ENCODE results near the gene RXRB.
A peak's percentile ranks its signal among the peaks of the same experiment; 100 is the strongest.

The RXRB gene

DNA sequence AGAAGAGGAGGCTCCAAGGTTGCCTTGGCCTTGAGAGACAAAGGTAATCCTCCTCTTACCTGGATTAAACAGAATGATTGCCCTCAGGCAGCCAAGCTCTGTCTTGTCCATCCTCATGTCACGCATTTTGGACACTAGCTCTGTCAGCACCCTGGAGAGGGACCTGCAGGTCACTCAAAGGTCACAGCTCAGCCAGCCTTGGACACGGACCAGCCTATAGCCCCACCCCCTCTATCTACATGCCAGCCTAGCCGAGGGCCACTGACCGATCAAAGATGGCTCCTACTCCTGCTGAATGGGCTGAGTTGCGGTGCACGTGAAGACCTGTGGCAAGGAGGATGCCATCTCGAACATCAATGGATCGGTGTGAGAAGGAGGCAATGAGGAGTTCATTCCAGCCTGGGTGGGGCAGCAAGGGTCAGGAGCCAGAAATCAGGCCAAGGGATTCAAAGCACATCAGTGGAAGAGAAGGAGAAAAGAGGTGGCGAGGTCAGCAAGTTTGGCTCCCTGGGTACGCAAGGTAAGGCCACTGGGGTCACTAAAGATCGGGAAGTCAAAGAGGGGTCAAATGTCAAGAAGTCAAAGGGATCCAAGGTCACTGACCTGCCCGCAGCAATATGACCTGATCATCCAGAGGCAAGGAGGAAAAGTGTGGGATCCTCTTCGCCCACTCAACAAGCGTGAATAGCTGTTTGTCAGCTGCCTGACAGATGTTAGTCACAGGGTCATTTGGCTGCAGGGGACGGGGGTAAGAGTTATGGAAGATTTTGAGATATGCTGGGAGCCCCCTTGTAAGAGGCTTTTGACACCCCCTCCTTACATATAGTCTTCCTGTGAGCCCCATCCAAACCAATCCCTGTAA is 4.9 kb downstream of the RXRB start:
- no peak for DNase-seq

DNA sequence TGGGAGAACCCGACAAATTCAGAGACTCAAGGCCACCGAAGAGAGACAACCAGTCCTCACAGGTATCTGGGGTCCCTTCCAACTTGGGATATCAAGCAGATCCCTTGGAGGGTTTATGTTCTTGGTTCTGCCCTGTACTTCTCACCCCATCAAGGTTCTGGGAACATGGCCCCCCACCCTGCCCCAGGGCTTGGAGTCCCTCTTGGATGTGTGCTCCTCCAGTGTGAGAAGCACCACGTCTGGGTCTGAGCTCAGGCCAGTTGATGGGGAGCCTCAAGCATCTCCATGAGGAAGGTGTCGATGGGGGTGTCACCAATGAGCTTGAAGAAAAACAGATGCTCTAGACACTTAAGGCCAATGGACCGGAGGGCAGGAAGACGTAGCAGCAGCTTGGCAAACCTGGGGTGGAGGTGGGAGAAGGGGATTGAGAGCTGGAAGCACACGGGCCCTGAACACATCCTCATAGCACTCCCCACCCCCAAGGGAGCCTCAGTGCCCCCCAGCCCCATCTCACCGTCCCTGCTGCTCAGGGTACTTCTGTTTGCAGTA is 6.0 kb downstream of the RXRB start:
- DNase-seq: no peak

DNA sequence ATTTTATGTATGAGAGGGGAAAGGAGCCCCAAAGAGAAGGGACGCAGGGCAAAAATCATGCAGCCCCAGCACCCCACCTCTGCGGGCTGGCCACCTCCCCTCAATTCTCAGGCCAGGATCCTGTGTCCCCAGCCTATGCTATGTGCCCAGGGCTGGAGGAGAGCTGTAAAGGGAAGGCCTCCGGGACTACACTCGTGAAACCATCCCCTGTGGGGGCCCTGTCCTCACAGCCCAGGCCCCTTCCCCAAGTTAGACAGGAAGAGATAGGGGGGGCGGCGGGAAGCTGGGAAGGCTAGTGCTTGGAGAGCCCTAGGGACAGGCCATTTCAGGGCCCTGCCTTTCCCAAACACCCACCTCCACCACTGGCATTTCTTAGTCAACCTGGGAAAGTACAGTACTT is 6.8 kb downstream of the RXRB start:
- no peak for DNase-seq

DNA sequence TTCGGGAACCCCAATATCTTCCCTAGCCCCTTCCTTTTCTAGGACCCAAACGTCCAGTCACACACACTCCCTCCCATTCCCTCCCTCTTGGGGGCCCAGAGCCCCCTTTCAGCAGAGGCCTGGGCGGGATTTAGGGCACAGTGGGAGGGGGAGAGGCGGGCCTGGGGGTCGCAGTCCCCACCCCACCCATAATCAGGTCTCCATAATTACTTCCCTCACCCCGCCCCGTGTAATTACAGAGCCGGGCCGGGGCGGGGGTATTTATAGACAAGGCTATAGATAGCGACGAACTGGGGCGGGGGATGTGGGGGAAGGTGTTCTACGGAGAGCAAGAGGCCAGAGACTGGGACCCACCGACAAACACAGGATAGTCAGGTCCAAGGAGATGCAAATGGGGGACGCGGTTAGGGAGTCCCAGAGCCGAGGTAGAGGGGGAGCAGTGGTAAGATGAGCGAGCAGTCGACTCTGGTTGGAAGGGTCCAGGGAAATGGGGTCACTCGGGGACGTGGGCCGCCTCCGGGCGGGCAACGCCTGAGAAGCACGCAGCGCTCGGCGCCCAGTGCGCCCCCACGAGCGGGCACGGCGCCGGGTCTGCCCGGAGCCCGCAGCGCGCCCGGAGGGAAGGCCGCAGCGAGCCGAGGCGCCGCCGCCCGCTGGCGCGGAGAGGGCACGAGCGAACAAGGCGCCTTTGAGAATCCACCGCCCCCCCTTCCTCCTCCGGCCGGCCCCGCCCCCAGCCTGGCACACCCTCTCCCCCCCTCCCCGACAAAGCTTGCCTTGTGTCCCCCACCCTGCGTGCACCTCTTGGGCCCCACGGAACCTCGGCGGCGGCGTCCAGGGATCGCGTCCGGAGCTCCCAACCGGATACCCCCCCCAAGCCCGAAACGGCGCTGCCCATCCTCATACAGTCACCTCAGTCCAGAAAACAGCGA is 7.5 kb downstream of the RXRB start:
- no peak for DNase-seq

DNA sequence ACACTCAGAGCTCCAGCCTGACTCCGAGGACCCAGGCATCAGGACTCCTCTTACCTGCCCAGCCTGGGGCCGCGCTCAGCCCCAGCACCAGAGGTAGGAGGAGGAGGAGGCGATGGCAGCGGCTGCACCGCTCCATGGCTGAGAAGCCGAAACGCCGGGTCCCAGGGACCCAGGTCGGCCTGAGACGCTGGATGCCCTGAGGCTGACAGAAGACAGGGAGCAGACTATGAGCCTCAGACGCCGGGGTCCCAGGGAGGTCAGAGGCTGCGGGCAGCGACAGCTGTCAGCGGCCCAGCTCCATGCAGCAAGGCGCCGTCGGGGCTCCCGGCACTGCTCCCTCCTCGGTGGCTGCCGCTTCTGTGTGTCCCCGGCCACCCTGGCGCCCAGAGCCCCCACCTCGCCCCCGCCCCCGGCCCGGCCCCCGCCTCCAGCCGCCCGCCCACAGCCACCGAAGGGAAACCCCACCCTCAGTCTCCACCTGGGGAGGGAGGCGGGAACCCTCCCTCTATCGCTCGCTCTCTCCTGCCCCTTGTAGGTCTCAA is 8.3 kb downstream of the RXRB start, which contains the start of gene COL11A2:
TSS of gene COL11A2 (minus strand) at position 363 of the 542 bp plus-strand sequence. CDS start at position 136, 227 bp downstream.
- DNase-seq: no peak

DNA sequence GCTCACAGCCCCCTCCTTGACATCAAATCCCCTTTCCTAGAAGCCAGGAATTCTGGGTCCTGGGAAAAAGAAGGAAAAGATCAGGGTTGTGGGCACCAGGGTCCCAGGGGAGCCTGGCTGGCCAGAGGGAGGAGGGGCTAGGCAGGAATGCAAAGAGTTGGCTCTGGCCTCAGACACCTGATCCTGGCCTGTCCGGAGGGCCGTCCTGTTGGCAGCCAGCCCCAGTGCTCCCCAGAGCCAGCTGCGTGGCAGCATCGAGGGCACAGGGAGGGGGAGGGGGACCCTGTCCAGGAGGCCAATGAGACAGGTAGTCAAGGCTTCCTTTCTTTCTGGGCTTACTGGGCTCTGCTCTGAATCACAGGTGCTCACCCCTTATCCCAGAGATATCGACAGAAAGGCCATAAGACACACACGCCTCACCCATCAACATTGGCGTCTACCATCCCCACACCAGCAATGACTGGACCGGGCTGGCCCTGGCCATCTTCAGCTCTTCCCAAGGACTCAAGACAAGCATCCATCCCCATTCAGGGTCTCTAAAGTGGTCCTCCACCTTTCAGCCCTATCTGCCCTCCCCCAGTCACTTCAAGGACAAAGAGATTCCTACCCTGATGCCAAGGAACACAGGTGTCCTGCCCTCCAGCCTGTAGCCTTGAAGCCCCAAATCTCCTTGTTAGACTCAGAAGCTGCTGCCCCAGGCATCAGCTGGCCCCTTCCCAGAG is 8.9 kb downstream of the RXRB start:
- DNase-seq: peak; percentile 65

DNA sequence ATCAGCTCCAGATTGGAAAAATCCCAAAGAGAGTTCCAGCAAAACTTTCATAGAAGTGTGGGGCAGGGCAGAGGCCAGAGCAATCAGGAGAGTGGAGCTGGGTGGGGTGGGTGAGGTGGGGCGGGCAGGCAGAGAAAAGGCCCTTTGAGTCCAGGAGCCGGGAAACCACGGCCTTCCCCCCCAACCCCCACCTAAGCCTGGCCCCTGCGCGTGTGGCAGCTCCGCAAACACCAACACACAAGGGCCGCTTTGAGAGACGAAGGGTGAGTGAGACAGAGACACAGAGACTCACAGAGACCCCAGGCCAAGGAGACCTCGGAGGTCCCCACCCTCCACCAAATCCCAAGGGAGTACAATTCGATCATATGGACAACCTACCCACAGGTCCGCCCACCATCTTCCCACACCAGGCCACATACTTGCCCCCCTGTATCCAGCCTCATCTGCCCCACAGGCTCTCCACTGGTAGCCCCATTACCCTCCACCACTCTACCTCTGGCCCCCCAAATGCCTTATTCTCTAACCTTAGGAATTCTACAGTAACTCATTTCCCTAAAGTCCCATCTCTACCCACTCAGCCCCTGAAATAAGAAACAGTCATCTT is 9.9 kb downstream of the RXRB start:
- DNase-seq: no peak

DNA sequence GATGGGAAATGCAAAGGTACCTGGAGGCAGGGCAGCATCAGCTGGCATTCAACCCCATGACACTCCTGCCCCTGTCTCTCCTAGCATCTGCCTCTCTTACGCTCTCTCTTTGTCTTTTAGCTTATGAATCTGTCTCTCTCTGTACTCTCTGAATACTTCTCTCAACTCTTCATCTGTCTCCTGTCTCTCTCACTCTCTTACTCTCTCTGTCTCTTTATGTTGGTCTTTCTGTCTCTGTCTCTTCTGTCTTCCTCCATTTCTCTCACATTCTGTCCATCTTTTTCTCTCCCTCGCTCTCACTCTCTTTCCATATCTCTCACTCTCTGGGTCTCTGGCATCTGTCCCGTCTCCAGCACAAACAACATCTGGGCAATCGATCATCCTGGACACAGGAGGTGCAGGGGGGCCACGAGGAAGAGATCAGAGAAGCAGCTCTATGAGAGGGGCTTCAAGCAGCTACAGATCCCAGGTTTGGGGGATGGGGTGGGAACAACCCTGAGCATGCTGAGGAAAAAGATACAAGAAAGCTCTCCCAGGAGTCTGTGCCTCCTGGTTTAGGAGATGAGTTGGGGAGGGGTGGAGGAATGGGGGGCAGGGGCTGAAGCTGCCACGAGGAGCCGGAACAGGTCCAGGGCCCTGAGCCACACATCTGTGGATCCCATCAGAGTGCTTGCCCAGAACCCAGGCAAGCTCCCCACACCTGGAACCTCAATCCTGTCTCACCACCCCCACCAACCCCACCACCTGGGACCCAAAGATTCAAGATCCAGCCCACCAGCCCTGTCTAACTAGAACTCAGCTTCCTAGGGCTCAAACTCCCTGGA is 10.6 kb downstream of the RXRB start:
- no peak for DNase-seq

DNA sequence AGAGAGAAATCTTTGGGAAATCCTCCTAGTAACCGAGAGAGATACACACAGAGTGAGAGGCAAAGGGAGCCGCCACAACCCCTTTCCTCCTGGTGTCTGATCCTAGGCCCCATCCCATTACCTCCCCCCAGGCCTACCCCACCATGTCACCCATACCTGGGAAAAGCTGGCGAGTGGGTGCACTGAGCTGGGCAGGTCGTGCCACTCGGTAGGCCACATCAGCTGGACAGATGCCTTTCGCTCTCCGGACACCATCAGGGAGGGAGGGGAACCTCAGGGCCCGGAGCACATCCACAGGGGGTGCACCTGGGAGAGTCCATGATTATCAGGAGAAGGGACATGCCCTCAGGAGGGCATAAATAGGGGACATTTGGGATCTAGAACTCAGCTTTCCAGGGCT is 11.3 kb downstream of the RXRB start:
- DNase-seq: no peak

DNA sequence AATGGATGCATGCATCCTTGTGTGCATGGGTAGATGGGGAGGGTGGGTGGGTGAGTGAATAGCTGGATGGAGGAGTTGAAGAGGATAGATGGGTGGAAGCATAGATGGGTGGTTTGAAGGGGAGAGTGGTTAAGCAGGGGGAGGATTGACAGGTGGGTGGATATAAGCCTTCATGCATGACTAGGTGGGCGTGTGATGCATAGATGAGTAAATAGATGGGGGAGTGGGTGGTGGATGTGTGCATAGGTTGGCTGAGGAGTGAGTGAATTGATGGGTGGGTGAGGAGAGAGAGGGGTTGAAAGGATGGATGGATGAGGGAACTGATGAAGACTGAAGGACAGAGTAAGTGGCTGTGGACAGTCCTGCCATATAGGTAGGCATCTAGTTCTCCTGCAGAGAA is 12.7 kb downstream of the RXRB start:
- no peak for DNase-seq

DNA sequence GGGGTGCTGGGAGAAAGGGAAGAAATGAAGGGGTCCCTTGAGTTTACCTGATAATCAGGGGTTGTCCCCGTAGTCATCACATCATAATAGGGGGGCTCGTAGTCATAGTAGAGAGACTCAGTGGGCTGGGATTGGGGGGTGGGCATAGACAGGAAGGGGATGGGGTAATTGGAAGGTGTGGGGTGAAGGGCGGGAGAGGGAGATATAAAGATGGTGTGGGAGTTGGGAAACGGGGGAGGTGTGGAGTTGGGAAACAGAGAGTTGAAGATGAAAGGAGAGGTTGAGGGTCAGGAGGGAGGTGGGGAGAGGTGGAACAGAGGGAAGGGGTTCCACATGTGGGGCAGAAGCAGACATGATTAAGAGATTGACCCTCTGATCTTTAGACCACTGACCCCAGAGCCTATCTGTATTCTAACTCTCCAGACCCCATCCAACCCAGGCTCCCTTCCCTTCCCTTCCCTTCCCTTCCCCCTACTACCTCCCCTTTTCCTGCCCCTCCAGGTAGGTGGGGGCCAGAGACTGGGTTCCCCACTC is 14.7 kb downstream of the RXRB start:
- DNase-seq: no peak

DNA sequence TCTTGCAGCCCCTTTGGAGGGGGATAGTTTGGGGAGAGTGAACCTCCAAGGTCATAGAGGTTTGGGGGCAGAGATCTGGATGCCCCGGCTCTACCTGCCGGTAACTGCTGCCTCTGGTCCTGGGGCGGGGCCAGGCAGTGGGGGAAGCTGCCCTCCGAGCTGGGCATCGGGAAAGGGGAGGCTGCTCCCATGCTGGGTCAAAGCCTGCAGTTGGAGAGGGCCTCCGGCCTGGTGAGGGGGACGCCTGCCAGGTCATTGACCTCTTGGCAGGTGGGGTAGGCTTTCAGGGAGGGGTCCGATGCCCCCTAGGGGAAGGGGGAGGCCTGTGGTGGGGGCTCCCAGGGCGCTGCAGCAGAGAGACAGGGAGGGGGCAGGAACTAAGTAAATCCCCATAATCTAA is 15.3 kb downstream of the RXRB start:
- DNase-seq: no peak

DNA sequence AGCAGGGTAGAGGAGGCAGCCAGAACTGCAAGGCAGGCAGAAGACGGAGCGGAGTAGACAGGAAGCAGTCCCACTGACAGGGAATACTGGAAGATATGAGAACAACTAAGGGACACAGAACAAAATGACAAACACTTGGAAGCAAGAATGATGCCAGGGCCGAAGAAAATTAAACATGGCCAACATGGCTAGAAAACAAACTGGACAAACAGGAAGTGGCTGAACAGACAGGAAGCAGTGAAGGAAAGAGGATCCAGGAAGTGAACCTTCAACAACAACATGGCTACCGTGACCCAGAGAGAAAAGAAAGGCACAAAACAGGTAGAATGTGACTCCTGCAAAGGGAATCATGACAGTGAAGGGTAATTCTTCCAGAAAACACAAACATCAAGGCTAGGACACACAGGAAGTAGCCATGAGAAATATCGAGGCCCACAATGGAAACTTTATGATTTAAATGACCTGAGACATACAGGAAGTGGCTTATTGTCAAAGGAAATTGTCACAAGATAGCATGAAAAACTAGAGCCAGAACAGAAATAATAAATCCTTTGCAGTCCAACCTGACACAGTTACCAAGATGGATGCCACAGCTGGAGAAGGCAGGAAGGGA is 17.3 kb downstream of the RXRB start:
- no peak for DNase-seq

DNA sequence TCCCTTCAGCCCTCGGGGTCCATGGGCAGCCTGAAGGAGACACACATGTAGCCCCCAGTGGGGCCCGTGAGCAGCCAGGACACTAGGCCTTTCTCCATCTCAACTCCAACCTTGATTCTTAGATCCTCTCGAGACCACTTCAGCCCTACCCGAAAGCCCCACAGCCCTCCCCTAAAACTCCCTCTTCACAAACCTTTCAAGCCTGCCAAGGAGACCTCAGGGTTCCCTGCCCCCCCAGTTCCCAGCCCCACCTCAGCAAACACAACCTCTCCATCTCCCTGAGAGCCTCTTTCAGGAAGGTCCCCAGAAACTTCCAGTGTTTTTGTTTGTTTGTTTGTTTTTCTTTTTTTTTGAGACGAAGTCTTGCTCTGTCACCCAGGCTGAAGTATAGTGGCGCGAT is 19.3 kb downstream of the RXRB start:
- no peak for DNase-seq

DNA sequence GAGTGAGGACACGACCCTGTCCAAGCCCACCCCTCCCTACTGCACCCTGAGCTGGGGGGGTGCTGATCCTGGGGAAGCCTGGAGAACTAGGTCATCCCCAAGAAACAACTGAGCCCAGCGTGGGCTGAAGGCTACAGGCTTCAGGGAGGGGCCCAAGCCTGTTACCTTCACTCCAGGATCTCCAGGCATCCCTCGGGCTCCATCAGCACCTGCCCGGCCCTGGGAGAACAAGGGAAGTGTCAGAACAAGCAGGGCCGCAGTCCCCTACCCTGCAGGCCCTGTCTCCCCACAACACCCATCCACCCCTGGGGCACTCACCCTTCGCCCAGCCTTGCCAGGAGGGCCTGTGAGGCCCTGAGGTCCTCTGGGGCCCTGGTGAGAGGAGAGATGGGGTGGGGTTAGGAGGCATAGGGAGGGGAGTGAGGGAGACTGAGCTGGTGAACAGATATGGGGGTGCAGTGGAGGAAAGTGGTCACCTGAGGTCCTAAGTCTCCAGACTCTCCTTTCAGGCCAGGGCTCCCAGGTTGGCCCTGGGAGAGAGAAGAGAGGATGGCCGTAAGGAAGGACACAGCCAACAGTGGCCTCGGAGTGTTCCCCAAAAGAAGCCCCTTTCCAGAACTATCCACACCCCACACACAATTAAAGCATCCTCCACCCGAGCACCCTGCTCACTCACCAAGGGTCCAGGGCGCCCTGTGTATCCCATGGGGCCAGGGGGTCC is 21.6 kb downstream of the RXRB start:
- DNase-seq: no peak

DNA sequence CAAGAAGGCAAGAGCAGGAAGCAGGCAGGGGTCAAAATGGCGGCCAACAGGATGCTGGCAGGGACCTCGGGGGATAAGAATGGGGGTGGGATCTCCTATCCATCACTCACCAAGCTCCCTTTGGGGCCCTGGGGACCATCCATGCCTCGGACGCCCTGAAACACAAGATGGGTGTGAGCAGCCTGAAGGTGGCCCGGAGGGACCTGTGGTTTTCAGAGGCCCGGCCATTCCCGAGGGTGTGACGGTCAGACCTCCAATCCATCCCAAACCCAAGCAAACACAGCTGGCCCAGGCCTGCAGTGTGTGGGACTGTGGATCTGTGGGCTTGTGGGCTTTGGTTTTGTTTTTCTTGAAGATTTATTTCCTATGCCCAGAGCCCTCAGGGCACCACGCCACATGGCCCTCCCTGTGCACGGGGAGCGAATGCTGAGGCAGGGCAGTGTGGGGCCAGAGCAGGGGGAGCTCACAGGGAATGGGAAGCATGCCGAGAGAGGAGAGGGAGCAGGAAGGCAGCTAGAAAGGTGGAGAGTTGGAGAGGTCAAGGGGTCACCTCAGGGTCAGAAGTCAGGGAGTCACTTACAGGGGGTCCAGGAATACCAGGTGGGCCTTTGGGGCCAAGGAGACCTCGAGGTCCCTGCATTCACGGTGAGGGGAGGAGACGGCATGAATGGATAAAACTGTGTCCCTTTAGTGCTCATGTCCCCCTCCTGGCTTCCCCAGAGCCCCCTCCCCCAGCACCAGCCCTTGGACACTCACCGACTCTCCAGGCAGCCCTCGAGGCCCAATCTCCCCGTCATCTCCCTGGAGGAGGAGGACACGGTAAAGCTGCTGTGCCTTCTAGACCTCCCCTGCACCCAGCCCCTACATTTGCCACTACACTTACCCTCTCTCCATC is 22.7 kb downstream of the RXRB start:
- no peak for DNase-seq

DNA sequence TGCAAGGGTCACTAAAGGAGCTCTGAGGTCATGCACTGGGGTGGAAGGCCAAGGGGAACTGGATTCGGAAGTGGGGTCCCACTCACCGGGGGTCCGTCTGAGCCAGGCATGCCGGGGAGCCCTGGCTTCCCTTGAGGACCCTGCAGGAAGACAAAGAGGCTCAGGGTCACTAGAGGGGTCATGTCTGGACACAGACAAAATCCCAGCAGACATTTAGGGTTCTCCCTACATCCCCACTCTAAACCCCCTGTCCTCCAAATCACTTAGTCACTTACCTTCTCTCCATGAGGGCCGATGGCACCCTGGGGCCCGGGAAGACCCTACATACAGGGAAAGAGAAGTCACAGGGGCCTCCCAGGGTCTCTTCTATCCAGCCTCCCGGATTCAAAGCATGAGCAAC is 23.6 kb downstream of the RXRB start:
- DNase-seq: no peak

DNA sequence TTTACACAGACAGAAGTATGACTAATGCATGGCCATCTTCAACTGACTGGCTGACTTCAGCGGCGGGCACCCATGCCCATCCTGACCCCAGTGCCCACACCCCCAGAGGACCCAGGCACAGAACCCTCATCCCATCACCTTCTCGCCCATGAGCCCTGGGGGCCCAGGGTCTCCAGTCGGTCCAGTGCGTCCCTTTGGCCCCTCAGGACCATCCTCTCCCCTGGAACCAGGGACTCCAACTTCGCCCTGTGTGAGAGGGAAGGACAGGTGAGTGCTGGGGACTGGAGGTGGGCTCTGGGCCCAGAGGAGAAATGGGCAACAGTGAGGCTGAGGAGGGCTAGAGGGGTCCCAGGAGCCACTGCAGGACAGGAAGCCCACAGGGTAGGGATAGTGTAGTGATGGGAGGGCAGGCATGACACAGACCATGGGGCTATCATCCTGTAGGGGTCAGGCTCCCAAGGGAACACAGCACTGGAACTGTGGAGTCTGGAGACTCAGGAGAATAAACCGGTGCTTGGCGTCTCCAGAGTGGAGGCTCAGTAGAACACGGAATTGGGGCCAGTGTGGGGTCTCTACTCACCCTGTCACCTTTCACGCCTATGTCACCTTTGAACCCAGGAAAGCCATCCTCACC is 24.9 kb downstream of the RXRB start:
- DNase-seq: no peak
